Smooth muscle cell of the coronary artery (primary cell): ENCODE results near the gene SAT2. TPM values are rescaled to one million over a fixed set of nuclear protein-coding genes. Genes with fewer than 3 reads are reported as not detected.

Experiments used
- total RNA-seq: library from RNA; depleted of rRNA; stranded (reverse); fragments of >200 nt; gene quantifications from 2 replicates; pipeline ENCODE4 v1.2.3, GENCODE V29; 2014; ENCODE audit warnings: low replicate concordance

SAT2 gene
- total RNA-seq, result 39.1 and 56.6 TPM in 2 replicates

DNA sequence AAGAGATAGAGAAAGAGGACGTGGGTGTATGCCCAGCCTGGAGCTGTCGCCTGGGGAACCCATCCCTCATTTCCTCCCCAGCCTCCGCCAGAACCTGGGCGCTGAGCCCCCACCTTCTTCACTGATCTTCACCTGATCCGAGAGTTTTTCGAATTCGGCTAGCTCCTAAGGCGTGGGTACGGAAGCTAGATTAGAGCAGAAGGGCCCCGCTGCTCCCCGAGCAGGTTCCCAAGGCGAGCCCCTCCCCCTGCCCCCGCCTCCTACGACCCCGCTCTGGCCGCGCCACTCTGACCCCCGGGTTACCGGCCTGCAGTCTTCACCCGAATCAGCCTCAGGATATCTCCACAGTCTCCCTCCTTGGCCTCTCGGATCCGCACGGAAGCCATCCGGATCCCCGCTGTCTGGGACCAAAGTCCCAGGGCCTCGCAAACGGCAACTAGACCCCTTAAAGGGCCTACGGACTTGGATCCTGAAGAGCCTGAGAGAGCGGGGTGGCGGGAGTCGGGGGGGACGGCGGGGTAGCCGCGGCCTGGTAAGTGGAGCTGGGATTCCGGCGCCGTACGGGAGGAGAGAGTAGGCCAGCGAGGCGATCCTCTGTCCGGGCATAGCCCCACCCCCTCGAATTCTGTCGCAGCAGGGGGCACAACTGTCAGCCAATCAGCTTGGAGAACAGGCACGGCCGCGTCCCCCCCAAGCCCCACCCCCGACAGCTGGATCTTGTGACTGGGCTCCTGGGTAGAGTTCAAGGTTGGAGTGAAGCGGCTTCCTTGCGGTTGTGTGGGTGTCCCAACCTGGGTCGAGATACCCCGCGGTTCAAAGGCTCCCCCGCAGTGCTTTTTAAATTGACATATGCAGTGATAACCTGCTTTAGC lies at the start of gene SAT2:
Gene SAT2, minus strand, starts transcription at position 572 of the 872 bp plus-strand sequence. Its CDS starts 186 bp downstream, at position 386.

DNA sequence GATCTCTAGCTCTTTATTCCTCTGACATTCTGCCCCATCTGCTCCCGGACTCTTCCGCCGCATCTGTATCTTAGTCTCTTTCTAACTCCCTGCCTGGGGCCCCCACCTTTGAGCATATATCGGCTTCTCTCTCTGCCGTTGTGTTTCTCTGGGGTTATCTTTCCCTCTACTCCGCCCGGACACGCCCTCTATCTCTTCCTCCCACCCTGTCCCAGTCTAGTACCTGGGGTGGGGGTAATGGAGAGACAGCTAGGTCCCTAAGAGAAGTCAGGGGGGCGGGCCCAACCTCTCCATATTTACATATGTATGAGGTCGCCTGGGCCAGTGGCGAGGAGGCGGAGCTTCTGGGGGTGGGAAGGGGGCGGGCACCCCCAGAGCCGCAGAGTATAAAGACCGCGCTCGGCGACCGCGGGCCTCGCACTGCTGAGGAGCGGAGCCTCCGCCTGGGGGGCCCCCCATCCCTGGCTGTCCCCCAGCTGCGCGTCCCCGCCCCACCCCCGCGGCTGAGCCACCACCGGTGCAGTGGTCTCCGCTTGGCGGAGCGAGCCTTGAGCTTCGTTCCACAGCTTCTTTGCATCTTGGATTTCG lies 23.0 kb upstream of the SAT2 start, which contains the start of gene ATP1B2:
Gene ATP1B2, plus strand, starts transcription at position 418 of the 588 bp plus-strand sequence. CDS start 593 bp downstream, outside the sequence.

DNA sequence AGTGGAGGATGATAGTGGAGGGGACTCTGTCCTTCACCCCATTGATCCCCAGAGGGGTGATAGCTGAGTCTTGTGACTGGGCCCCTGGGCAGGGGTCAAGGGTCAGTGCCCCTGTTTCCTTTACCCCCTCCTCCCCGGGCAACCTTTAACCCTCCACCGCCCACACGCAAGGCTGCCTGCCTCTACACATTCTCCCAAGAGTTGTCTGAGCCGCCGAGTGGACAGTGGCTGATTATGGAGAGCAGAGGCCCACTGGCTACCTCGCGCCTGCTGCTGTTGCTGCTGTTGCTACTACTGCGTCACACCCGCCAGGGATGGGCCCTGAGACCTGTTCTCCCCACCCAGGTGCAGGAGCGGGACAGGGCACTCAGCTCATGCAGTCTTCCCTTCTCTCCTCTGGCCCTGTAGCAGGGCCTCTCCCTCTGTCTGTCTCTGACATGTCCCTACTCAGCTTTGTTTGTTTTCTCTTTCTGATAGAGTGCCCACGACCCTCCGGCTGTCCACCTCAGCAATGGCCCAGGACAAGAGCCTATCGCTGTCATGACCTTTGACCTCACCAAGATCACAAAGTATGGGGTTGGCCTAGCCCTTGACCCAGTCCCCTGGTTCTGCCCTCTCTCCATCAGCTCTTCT lies 2.4 kb upstream of the SAT2 start, which contains the start of gene SHBG:
Gene SHBG, plus strand, starts transcription at position 197 of the 633 bp plus-strand sequence. Its CDS starts 38 bp downstream, at position 235.

DNA sequence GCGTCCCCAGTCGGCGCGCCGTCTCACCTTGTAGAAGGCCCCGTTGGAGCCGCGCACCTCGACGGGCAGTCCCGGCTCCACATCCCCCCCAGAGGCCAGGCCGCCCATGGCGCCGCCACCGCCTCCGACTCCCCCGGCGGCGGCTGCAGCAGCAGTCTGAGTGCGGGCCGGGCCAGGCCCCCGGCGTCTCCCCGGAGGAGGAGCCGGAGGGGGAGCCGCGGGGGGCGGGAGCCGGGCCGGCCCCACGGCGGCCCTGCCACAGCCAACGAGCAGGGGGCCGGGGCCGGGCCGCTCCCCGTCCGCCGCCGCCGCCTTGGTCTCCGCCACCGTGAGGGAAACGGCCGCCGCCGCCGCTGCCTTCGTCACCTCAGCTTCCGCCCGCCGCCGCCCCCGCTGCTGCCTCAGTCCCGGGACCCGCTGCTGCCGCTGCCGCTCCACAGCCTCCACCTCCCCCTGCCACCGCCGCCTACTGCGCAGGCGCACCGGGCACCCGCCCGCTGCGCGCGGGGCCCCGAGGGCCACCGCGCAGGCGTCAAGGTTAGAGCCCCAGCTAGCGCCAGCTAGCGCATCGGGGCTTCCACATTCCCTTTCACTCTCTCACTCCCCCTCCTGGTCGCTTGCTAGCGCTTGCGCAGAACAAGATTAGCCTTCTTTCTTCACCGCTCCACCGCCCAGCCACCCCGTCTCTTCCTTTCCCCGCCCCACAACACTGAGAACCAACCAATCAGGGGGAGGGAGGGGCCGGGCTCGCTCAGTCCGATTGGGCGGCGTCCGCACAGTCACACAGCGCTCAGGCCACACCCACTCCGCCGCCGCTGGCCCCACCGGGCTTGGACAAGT lies 13.0 kb downstream of the SAT2 start, which contains the start of gene FXR2:
Gene FXR2, minus strand, starts transcription at position 473 of the 840 bp plus-strand sequence. Its CDS starts 365 bp downstream, at position 108.

DNA sequence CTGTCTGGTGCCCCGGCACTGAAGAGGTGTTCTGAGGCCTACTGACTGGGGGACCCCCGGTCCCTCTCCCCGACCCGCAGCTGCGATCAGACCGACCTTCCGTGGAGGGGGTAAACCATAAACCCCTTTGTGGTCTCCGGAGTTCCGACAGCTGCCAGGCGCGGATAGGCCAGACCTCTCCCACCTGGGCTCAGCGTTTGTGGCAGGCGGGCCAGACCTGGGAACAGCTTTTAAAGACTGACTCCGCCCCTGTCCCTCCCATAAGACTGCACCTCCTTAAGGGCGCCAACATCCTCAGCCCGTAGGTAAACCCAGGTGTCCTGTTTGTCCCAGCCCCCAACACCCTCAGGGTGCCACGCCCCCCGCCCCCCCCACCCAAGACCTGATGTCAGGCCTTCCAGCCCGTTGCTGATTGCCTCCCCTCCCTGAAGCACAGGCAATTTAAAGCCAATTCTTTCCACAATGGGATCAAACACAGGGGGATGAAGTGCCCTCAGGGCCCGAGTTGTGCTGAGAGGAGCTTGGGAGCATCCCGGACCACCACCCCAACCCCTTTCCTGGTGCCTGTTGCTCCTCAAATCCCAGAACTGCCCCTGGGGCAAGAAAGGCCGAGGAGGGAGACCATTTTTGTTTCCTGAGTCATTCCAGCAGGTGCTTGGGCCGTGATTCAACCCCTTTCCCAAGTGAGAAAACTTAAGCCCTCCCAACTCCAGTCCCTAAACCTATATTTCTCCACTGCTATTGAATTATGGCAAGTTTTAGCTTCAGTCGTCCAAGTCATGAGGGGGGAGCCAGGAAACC lies 37.5 kb downstream of the SAT2 start, which contains the start of gene SOX15:
Gene SOX15, minus strand, starts transcription at position 204 of the 801 bp plus-strand sequence. CDS start 418 bp downstream, outside the sequence.

DNA sequence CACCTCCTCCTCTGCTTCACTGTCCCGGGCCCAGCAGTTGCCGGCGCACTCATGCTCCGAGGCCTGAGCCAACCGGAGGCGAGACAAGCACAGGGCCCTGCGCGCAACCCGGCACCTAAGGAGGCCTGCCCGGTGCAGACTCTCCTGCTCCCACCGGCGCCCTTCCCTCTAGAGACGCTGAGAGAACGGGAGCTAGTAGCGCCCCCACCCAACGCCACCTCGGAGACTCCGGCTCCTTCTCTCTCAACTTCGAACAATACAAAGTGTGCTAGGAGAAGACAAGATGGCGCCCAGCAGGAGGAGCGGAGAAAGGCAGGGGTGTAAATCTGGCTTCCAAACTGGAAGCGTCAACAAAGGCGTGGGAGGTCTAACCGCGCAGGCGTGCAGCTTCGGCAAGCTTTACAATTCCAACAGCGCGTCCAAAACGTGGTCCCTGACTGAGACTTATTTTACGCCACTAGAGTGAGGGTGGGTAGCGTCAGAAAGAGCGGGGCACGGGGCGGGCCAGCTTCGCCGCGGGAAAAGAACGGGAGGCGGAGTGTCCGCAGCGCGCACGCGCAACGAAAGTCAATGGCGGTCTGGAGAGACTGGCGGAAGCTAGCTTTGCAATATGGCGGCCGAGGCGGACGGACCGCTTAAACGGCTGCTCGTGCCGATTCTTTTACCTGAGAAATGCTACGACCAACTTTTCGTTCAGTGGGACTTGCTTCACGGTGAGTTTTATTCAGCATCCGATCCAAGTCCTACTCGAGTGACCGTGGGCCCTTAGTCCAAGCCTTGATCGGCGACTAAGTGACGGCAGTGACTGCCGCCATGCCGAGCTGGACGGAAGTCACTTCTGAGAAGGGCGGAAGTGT lies 44.1 kb downstream of the SAT2 start, which contains the start of gene MPDU1:
Gene MPDU1, plus strand, starts transcription at position 600 of the 857 bp plus-strand sequence. Its CDS starts 11 bp downstream, at position 611.

DNA sequence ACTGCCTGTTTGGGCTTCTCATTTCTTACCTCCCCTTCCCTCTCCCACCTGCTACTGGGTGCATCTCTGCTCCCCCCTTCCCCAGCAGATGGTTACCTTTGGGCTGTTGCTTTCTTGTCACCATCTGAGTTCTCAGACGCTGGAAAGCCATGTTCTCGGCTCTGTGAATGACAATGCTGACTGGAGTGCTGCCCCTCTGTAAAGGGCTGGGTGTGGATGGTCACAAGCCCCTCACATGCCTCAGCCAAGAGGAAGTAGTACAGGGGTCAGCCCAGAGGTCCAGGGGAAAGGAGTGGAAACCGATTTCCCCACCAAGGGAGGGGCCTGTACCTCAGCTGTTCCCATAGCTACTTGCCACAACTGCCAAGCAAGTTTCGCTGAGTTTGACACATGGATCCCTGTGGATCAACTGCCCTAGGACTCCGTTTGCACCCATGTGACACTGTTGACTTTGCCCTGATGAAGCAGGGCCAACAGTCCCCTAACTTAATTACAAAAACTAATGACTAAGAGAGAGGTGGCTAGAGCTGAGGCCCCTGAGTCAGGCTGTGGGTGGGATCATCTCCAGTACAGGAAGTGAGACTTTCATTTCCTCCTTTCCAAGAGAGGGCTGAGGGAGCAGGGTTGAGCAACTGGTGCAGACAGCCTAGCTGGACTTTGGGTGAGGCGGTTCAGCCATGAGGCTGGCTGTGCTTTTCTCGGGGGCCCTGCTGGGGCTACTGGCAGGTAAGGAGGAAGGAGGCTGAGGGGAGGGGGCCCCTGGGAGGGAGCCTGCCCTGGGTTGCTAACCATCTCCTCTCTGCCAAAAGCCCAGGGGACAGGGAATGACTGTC lies 48.4 kb downstream of the SAT2 start, which contains the start of gene CD68:
Gene CD68, plus strand, starts transcription at position 638 of the 833 bp plus-strand sequence. Its CDS starts 40 bp downstream, at position 678.

Other genes starting within 250 kb of the SAT2 start
- gene TNK1, start 246.7 kb downstream of the SAT2 start, total RNA-seq, result 0.08 and 0.35 TPM in 2 replicates
- gene PLSCR3, start 233.3 kb downstream of the SAT2 start, total RNA-seq, result 8.5 and 23.2 TPM in 2 replicates
- 42.7 and 135 TPM in 2 replicates for gene TMEM256, start 223.7 kb downstream of the SAT2 start, total RNA-seq
- 3.7 and 5.0 TPM in 2 replicates for gene NLGN2, start 220.0 kb downstream of the SAT2 start, total RNA-seq
- not detected in 2 replicates for gene SPEM1, start 207.5 kb downstream of the SAT2 start, total RNA-seq
- gene SPEM2, start 202.2 kb downstream of the SAT2 start, total RNA-seq, result not detected in 2 replicates
- gene SPEM3, start 199.0 kb downstream of the SAT2 start, total RNA-seq, result not detected in 2 replicates
- gene TMEM102, start 192.4 kb downstream of the SAT2 start, total RNA-seq, result 0.94 and 4.4 TPM in 2 replicates
- gene FGF11, start 188.3 kb downstream of the SAT2 start, total RNA-seq, result 2.6 and 5.4 TPM in 2 replicates
- gene CHRNB1, start 182.8 kb downstream of the SAT2 start, total RNA-seq, result 7.1 and 9.6 TPM in 2 replicates
- 9.2 and 9.8 TPM in 2 replicates for gene ZBTB4, start 148.2 kb downstream of the SAT2 start, total RNA-seq
- not detected in 2 replicates for gene SLC35G6, start 146.4 kb downstream of the SAT2 start, total RNA-seq
- gene POLR2A, start 143.5 kb downstream of the SAT2 start, total RNA-seq, result 62.8 and 87.6 TPM in 2 replicates
- gene TNFSF12, start 78.8 kb downstream of the SAT2 start, total RNA-seq, result 3.9 TPM in 2 replicates
- 0.59 and 1.1 TPM in 2 replicates for gene TNFSF13, start 69.1 kb downstream of the SAT2 start, total RNA-seq
- gene SENP3, start 65.9 kb downstream of the SAT2 start, total RNA-seq, result 45.4 and 76.6 TPM in 2 replicates
- 4.7 and 22.3 TPM in 2 replicates for gene CD68, start 48.2 kb downstream of the SAT2 start, total RNA-seq
- gene MPDU1, start 44.0 kb downstream of the SAT2 start, total RNA-seq, result 48.6 and 59.0 TPM in 2 replicates
- gene SOX15, start 37.7 kb downstream of the SAT2 start, total RNA-seq, result 0.23 TPM in 1 of 2 replicates, not detected in the other
- gene FXR2, start 12.9 kb downstream of the SAT2 start, total RNA-seq, result 24.0 and 58.9 TPM in 2 replicates
- gene SHBG, start 2.3 kb upstream of the SAT2 start, total RNA-seq, result 0.23 and 1.2 TPM in 2 replicates
- not detected in 2 replicates for gene ATP1B2, start 23.1 kb upstream of the SAT2 start, total RNA-seq
- 14.3 and 23.0 TPM in 2 replicates for gene TP53, start 59.7 kb upstream of the SAT2 start, total RNA-seq
- gene WRAP53, start 60.7 kb upstream of the SAT2 start, total RNA-seq, result 2.6 and 4.6 TPM in 2 replicates
- 0.47 and 1.4 TPM in 2 replicates for gene EFNB3, start 77.4 kb upstream of the SAT2 start, total RNA-seq
- gene DNAH2, start 89.9 kb upstream of the SAT2 start, total RNA-seq, result 0.15 and 0.35 TPM in 2 replicates
- gene KDM6B, start 206.4 kb upstream of the SAT2 start, total RNA-seq, result 3.8 and 4.0 TPM in 2 replicates
- 0.23 TPM in 2 replicates for gene TMEM88, start 227.2 kb upstream of the SAT2 start, total RNA-seq
- gene NAA38, start 229.7 kb upstream of the SAT2 start, total RNA-seq, result 145 and 157 TPM in 2 replicates
- gene CYB5D1, start 230.2 kb upstream of the SAT2 start, total RNA-seq, result 7.5 and 8.3 TPM in 2 replicates